Measurements from ENCODE around the gene PLXNA1.

PLXNA1 gene

DNA sequence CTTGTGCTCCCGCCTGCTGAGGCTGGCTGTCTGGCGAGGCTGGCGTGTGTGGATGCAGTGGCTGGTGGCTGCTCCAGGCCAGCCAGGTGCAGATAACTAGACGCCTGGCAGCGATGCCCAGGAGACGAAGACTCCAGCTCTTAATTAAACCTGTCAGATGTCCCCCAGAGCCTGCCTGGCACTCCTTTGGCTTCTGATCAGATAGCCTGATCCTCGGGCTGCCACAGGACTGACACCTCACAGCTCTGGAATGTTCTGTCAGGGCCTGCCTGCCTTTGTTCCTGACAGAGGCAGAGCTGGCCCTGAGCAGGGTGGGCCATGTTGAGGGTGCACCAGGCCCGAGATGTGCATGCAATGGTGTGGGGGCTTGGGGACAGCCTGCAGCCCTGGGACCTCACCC, 36.5 kb downstream of the PLXNA1 start:
- no peak for DNase-seq (ENCODE audit: low spot score)

DNA sequence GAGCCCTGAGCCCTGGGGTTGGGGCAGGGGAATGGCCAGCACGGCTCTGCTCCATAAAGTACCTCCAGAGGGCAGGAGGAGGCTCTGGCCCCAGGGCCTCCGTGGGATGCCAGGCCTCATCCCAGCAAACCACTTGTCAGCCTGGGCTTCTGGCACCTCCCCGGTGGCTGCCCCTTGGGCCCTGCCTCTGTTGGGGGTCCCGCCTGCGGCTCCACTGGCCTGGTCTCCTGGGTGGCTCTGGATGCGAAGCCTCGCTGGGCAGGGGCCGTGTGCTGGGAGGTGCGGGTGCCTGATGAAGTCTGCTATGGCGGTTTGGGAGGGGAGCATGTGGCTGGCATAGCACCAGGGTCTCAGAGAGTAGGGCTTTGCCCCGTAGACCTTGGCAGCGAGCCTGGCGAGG, 37.6 kb downstream of the PLXNA1 start:
- DNase-seq (ENCODE audit: low spot score): no peak

DNA sequence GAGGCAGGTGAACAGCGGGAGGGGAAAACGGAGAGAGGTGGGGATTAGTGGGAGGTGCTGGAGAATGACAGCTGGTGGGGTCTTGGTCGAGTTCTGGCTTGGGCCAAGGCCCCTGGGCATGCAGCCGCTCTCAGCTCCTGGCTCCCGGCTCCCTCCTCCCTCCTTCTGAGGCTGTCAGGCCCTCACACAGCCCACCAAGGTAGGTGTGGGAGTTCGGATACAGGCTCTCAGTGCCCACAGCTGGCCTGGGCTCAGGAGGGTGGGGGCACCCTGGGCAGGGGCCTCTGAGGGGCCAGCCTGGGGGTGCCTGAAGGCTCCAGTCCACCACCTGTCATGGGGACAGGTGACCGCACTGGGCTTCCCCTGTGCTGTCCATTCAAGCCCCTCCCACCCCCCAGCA, 39.9 kb downstream of the PLXNA1 start:
- DNase-seq (ENCODE audit: low spot score): no peak

DNA sequence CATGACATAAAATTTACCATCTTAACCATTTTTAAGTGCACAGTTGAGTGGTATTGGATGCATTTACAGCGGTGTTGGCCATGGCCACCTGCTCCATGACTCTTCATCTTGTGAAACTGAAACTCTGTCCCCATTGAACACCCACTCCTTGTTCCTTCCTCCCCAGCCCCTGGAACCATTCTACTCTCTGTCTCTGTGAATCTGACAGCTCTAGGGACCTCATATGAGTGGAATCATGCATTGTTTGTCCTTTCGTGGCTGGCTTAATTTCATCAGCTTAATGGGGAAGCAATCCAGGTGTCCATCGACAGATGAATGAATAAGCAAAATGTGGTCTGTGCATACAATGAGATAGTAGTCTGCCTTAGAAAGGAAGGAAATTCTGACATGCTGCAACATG, 42.5 kb downstream of the PLXNA1 start:
- no peak for DNase-seq (ENCODE audit: low spot score)

DNA sequence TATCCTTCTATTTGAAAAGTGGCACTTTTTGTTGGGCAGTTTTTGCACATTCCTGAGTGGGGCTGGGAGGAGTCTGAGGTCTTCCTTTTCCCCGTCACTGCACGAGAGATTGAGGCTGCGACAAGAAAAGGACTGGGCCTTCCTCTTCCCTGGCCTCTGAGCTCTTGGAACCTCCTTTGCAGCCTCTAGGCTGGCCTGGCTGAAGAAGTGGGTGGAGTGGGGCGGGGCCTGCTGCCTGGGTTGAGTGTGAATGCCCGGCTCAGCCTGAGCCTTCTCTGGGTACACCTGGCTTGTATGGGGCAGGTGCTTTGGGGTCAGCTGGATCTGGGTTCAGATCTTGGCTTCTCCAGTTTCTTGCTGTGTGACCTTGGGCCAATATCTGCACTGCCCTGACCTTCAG, 43.1 kb downstream of the PLXNA1 start:
- DNase-seq (ENCODE audit: low spot score): no peak

DNA sequence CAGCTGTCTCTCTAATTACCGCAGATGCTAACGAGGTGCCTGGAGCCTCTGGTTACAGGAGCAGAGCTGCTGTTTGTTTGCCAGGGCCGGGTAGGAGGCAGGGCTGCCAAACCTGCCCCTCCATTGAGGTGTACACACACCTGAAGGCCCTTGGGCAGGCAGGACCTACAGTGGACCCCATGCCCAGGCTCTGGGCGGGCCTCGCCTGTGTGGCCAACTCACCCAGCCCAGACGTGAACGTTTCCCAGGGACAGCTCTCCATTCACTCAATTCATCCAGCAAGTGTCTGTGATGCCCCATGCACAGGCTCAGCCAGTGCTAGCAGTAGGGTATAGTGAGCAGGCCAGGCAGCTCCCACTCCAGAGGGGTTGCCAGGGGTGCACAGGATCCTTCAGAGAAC, 43.7 kb downstream of the PLXNA1 start:
- no peak for DNase-seq (ENCODE audit: low spot score)

DNA sequence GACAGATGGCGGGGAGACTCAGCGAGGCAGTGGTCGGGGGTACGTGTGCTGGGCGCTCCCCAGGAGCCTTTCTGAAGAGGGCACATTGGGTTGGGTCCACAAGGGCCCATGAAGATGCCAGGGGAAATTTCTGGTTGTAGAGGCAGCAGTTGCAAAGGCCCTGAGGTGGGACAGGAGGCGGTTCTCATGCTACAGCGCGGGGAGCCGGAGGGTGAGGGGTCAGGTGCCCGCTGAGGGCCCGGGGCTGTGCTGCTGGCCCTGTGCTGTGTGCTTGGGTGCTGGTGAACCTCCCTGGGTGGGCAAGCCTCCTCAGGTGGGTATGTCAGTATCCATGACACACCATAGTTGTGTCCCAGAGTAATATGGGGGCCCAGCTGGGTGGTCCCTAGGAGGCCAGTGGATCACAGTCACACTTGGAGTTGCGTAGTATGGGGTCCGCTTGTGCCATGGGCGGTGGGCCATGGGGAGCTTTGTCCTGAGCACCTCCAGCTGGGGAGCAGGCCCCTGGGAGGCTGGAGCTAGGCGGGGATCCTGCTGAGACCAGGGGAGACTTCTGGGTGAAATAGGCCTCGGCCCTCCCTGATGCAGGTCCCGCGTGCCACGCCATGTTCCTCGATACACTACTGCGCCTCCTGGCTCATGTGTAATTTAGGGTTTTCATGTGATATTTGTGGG, 44.3 kb downstream of the PLXNA1 start:
- no peak for DNase-seq (ENCODE audit: low spot score)

DNA sequence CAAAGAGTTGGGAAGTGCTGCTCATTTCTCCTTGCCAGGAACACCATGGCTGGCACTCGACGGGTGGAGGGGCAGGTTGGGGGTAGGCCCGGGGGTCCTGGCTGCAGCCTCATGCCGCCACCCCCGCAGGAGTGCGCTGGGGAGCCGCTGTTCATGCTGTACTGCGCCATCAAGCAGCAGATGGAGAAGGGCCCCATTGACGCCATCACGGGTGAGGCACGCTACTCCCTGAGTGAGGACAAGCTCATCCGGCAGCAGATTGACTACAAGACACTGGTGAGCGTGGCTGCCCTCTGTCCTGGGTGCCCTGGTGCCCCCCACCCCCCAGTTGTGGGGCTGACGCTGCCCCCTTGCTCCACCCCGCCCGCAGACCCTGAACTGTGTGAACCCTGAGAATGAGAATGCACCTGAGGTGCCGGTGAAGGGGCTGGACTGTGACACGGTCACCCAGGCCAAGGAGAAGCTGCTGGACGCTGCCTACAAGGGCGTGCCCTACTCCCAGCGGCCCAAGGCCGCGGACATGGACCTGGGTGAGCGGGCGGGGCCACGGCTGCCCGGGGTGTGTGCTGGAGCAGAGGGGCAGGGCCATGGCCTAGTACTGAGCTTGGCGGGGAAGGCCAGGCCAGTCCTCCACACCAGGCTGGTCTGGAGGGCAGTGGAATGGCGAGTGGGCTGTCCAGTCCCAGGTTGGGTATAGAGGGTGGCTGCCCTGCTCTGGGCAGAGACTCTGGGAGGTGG, 45.1 kb downstream of the PLXNA1 start:
- no peak for DNase-seq (ENCODE audit: low spot score)

DNA sequence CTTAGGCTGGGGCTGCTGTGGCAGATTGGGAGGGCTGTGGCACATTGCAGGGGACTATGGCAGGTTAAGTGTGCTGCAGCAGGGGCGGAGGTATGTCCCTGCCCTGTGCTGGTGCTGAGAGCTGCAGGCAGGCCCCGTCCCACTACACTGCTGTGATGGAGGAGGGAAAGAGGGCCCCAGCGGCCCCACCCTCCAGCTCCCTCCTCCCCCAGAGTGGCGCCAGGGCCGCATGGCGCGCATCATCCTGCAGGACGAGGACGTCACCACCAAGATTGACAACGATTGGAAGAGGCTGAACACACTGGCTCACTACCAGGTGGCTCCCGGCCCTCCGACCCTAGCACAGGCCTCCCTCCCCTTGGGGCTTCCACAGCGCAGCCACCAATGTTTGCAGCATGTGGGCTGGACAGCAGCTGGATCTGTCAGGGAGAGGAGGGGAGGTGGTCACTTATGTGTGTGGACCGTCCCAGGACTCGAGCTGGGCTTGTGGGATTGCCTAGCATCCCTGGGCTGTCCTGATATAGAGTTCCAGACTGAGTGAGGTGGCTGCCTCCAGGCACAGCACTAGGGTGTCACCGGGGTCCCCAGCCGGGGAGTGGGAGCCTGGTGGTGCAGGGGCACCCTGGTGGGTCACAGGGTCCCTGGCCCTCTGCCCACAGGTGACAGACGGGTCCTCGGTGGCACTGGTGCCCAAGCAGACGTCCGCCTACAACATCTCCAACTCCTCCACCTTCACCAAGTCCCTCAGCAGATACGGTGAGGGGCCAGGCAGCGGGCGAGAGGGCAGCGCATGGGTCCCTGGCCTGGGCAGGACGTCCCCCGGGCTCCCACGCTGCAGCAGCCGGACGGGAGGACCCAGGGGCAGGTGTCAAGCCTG, 46.1 kb downstream of the PLXNA1 start:
- DNase-seq (ENCODE audit: low spot score): no peak

DNA sequence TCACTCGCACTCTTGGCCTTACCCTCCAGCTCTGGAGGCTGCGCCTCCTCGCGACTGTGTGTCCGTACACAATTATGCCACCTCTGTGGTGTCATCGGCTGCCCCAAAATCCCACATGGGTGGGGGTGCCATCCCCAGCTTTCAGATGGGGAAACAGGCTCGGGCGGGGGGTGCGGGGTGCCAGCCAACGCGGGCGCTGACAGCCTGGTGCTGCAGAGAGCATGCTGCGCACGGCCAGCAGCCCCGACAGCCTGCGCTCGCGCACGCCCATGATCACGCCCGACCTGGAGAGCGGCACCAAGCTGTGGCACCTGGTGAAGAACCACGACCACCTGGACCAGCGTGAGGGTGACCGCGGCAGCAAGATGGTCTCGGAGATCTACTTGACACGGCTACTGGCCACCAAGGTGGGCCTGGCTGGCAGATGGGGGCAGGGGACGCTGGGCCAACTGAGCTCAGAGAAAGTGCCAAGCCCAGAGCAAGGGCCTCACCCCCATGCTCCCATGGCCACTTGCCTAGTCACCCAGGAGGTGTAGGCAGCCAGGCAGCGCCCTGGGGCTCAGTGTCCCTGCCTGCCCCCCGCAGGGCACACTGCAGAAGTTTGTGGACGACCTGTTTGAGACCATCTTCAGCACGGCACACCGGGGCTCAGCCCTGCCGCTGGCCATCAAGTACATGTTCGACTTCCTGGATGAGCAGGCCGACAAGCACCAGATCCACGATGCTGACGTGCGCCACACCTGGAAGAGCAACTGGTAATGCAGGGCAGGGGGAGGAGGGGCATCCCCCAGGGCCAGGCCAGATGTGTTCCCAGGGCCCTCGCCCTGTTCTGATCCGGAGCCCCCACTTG, 47.0 kb downstream of the PLXNA1 start:
- no peak for DNase-seq (ENCODE audit: low spot score)

DNA sequence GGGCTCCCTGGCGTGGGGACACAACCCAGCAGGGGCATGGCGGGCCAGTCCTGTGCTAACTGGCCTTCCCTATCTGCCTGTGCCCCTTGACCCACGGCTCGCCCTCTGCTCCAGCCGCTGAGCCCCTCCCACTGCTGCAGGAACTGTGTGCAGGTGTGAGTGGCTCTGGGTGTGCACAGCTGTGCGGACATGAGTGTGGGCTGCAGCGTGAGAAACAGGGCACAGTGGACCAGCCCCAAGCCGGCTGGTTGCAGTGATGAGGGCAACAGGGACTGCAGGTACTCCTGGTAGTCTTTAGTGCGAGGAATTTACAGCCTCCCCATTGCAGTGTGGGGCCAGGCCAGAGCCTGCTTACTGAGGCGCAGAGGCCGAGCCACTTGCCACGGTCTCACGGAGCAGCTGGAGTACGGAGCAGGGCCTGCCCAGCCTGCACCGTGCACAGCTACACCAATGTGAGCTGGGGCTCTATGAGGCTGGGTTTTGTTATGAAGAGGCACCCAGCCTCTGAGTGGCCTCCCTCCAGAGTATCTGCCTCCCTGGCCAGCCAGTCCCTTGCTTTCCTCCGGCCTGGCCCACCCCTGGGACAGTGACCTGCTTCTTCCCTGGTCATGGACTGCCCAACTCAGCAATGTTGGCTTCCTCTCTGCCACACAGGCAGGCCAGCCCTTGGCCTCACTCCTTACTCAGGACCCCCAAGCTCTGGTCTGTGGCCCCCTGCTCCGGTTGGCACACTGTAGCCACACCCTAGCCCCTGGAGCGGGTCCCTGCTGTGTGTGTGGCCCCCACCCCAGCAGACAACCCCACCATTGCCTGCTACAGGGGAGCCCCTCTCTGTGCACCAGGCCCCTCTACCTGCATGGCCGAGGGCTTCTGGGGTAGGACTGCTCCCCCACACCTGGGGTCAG, 47.8 kb downstream of the PLXNA1 start:
- DNase-seq (ENCODE audit: low spot score): no peak

DNA sequence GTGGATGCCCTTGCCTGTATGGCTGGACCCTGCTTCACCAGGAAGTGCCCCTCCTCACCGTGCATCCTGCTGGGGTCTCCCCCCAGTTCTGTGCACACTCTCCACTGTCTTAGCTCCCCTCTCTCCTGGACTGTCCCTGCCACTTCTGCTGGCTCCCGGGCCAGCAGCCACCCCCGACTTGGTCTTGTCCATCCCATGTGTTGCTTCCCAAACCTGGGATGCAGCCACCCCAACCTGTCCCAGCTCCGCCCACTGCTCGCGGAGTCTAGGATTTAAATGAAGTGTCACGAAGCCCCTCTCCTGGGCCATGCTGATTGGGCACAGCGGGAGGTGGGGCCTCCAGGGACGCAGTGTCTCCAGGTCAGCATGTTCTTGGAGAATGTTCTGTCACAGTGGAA, 48.5 kb downstream of the PLXNA1 start:
- no peak for DNase-seq (ENCODE audit: low spot score)

DNA sequence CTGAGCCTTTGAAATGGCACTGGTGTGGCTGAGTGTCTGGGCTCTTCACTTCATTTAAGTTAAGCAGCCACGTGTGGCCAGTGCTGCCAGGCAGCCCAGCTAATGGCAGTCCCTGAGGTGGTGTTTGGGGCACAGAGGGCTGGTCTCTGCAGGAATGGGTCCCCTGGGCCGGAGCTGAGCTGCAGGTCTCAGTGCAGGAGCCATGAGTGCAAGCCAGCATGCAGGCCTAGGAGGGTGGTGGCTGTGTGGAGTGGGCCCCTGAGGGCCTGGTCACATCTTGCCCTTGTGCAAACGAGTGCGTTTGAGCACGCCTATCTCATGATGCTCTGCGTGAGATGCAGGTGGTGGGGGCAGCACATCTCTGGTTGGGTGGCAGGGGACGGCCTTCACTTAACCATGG, 48.9 kb downstream of the PLXNA1 start:
- DNase-seq (ENCODE audit: low spot score): no peak

DNA sequence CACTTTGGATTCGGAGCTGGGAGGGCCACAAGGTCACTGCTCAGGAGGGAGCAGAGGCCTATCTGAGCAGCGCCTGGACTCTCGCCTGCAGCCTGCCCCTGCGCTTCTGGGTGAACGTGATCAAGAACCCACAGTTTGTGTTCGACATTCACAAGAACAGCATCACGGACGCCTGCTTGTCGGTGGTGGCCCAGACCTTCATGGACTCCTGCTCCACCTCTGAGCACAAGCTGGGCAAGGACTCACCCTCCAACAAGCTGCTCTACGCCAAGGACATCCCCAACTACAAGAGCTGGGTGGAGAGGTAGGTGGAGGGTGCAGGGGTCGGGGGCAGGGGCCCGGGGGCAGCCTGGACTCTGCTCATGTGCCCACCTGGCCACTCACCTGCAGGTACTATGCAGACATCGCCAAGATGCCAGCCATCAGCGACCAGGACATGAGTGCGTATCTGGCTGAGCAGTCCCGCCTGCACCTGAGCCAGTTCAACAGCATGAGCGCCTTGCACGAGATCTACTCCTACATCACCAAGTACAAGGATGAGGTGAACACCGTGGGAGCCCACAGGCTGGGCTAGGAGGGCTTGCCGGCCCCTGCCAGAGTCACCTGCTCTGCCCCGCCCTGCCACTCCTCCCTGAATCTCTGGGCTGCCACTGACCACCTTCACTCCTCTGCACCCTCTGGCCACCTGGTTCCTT, 49.5 kb downstream of the PLXNA1 start:
- no peak for DNase-seq (ENCODE audit: low spot score)
